ENCODE results near the gene SLC17A9. TPM values are rescaled to one million over a fixed set of nuclear protein-coding genes. Genes with fewer than 3 reads are reported as not detected.

The SLC17A9 gene
- total and polyA plus RNA-seq, 10 of the 15 experiments (the other 5 are each of a cell fraction or from before 2014, with no cell fraction given): 0.72 to 74.1 (median 29.4) TPM

GRCh38 chr20:62914436-62914835 lies 38.1 kb upstream of the SLC17A9 start:
- ATAC-seq (no peak), DNase-seq (ENCODE audit: low read depth, low spot score) (no peak), FAIRE-seq (no peak)
- Histone ChIP-seq H4K20me1 (ENCODE audit: control insufficient read depth, insufficient read depth) (peaks cover 15% of the 10 kb centered on the region), H3K4me1 (ENCODE audit: control insufficient read depth, insufficient read depth, low read length) (peaks cover 21% of the 10 kb centered on the region), H3K79me2 (ENCODE audit: control insufficient read depth, insufficient read depth, low read length) (peaks cover 69% of the 10 kb centered on the region), H2AFZ (ENCODE audit: control insufficient read depth, low read depth, low read length) (no peak overlapping the region), H3K4me3 (no peak overlapping the region), H3K27me3 (replicated peaks in 1 of 2; ENCODE audit: control insufficient read depth in 2 of 2, insufficient read depth in 2 of 2, low read length in 1 of 2) (no peaks in the 10 kb centered on the region), H3K4me2 (ENCODE audit: control insufficient read depth, insufficient read depth) (no peak overlapping the region), H3K27ac (ENCODE audit: control insufficient read depth, insufficient read depth) (no peak overlapping the region), H3K36me3 (ENCODE audit: control insufficient read depth in 2 of 2, insufficient read depth in 2 of 2, low read length in 1 of 2) (peaks cover 14 to 25% of the 10 kb centered on the region in 2 experiments), H3K9ac (ENCODE audit: control insufficient read depth, insufficient read depth, low read length) (no peak overlapping the region), H3K9me3 (replicated peaks; ENCODE audit: control insufficient read depth, insufficient read depth, low read length) (no peaks in the 10 kb centered on the region)
- no TSS peak for BruUV-seq (replicated peaks)
- in situ Hi-C loops (cut with MboI): no loop called here
- RAD21 ChIA-PET (ENCODE audit: unreplicated experiment): no interaction called here
- POLR2A ChIA-PET: interaction anchor here (1.0 kb wide), 1 partner anchor 13 kb away, joined by 3 read pairs; no protein-coding TSS in a partner anchor
- WGBS (ENCODE audit: insufficient coverage, insufficient replicate concordance, low lambda C conversion rate, missing lambda C conversion rate): 94% methylated on average over 9 of the region's 9 CpGs
- SMC1A ChIA-PET (ENCODE audit: uncharacterized antibody, unreplicated experiment): interaction anchor here (1.2 to 1.5 kb wide), 4 partner anchors 10 to 95 kb away, joined by 3 to 4 read pairs (median 3); no protein-coding TSS in a partner anchor
- intact Hi-C loops (cut with micrococcal nuclease; ENCODE audit: unreplicated experiment): no loop called here
- TF ChIP-seq ATF2 (IDR thresholded peaks at IDR 0.05; ENCODE audit: low read length) (no peak), BCLAF1 (IDR thresholded peaks at IDR 0.05) (no peak), FOS (IDR thresholded peaks at IDR 0.05; ENCODE audit: borderline replicate concordance, extremely low read depth, insufficient read length) (no peak), E2F8 (IDR thresholded peaks at IDR 0.05; ENCODE audit: low read depth, partially characterized antibody) (no peak)
- CTCF ChIA-PET: interaction anchor here (1.3 to 12.5 kb wide), 2 partner anchors 14 to 39 kb away, joined by 3 to 92 read pairs; partner anchors contain the start of gene SLC17A9
